H1 (cell line): ENCODE data around the gene TRAPPC13. TPM values are rescaled to one million over a fixed set of nuclear protein-coding genes. Genes with fewer than 3 reads are reported as not detected.

Experiments used
- CTCF ChIA-PET: fragments of 300-600 bp; sonication (Branson Sonifier 250); formaldehyde crosslinking; loops from one replicate; lab custom pipeline; 2021; ENCODE audit not compliant: partially characterized antibody; lab: Charles Lee
- POLR2A ChIA-PET: fragments of 300-600 bp; sonication (Branson Sonifier 250); formaldehyde crosslinking; loops from one replicate; lab custom pipeline; 2021; ENCODE audit warnings: inconsistent platforms; ENCODE audit not compliant: partially characterized antibody; lab: Charles Lee
- DNase-seq, 2 experiments: peaks; one replicate each; pipeline versions ENCODE4 v3.0.0 to v3.0.0-alpha.2; 2010 to 2022; ENCODE audit warnings: low spot score in 2 of 2, low read depth in 1 of 2, mixed read lengths in 1 of 2
- FAIRE-seq: peaks from 2 replicates; lab custom pipeline; 2011; peaks lifted over from hg19 to GRCh38; lab: Jason Lieb, UNC
- H2AFZ ChIP-seq: 2 replicates; pipeline ENCODE4 v1.8.1; 2012; ENCODE audit warnings: low read length, inconsistent platforms
- H2AK5ac ChIP-seq: 2 replicates; pipeline ENCODE4 v1.6.1; 2013; ENCODE audit warnings: low read depth, low read length
- H2BK120ac ChIP-seq: replicated peaks from 2 replicates; pipeline ENCODE3; 2013; ENCODE audit warnings: low read depth, low read length, inconsistent platforms
- H2BK12ac ChIP-seq: 2 replicates; pipeline ENCODE4 v1.6.1; 2013; ENCODE audit warnings: low read depth, low read length
- H2BK15ac ChIP-seq: 2 replicates; pipeline ENCODE4 v1.6.1; 2013; ENCODE audit warnings: low read length
- H2BK20ac ChIP-seq: 2 replicates; pipeline ENCODE4 v1.6.1; 2013; ENCODE audit warnings: low read length
- H2BK5ac ChIP-seq: 2 replicates; pipeline ENCODE4 v1.6.1; 2013; ENCODE audit warnings: low read depth, low read length
- H3K14ac ChIP-seq: 2 replicates; pipeline ENCODE4 v1.6.1; 2013; ENCODE audit warnings: inconsistent platforms; ENCODE audit not compliant: insufficient read length
- H3K18ac ChIP-seq: 2 replicates; pipeline ENCODE4 v1.6.1; 2013; ENCODE audit warnings: low read length; ENCODE audit errors: extremely low read depth
- H3K23ac ChIP-seq: 2 replicates; pipeline ENCODE4 v1.6.1; 2013; ENCODE audit warnings: inconsistent platforms; ENCODE audit not compliant: insufficient read length
- H3K23me2 ChIP-seq: 2 replicates; pipeline ENCODE4 v1.6.1; 2013; ENCODE audit warnings: low read depth, low read length
- H3K27ac ChIP-seq: 2 replicates; pipeline ENCODE4 v1.6.1; 2011; ENCODE audit warnings: low read depth, low read length, inconsistent platforms
- H3K27me3 ChIP-seq, 4 experiments: replicated peaks in 1 of 4; 1 replicate in 1 of 4; 2 replicates in 3 of 4; pipeline versions ENCODE4 v1.6.1 to v1.8.1; 2011 to 2013; ENCODE audit warnings: low read length in 3 of 4, mild to moderate bottlenecking in 3 of 4, inconsistent platforms in 2 of 4, mixed read lengths in 2 of 4, moderate library complexity in 1 of 4; ENCODE audit not compliant: control insufficient read depth in 3 of 4, insufficient read depth in 3 of 4; ENCODE audit errors: extremely low read depth in 1 of 4
- H3K36me3 ChIP-seq, 4 experiments: 2 replicates each; pipeline versions ENCODE4 v1.6.1 to v1.8.1; 2011 to 2013; ENCODE audit warnings: mild to moderate bottlenecking in 4 of 4, low read length in 3 of 4, moderate library complexity in 2 of 4, control low read depth in 1 of 4, inconsistent platforms in 1 of 4; ENCODE audit not compliant: insufficient read depth in 4 of 4, control insufficient read depth in 2 of 4
- H3K4ac ChIP-seq: replicated peaks from 2 replicates; pipeline ENCODE3; 2013; ENCODE audit warnings: low read length, low read depth, mixed read lengths, inconsistent platforms; ENCODE audit not compliant: insufficient read length
- H3K4me1 ChIP-seq, 4 experiments: replicated peaks in 1 of 4; 1 replicate in 1 of 4; 2 replicates in 3 of 4; pipeline versions ENCODE4 v1.6.1 to v1.8.1; 2011 to 2013; ENCODE audit warnings: low read length in 3 of 4, inconsistent platforms in 2 of 4, mixed read lengths in 1 of 4; ENCODE audit not compliant: insufficient read depth in 4 of 4, control insufficient read depth in 3 of 4
- H3K4me2 ChIP-seq, 2 experiments: 2 replicates each; pipeline versions ENCODE4 v1.6.1 to v1.8.1; 2011 to 2013; ENCODE audit warnings: low read depth in 2 of 2, low read length in 2 of 2, control low read depth in 1 of 2, inconsistent platforms in 1 of 2, mild to moderate bottlenecking in 1 of 2; ENCODE audit not compliant: insufficient read depth in 1 of 2
- H3K4me3 ChIP-seq, 4 experiments: fragments of 200-600, 300-600 bp in 1 of 4; sonication (generic), shearing (Covaris generic), sonication (Bioruptor Twin) in 1 of 4; 2 replicates each; pipeline versions ENCODE4 v1.5.1 to v1.8.1; 2011 to 2016; ENCODE audit warnings: low read length in 4 of 4, low read depth in 3 of 4, control low read depth in 2 of 4, inconsistent platforms in 2 of 4, mild to moderate bottlenecking in 2 of 4, mixed read lengths in 1 of 4, moderate library complexity in 1 of 4; ENCODE audit not compliant: insufficient read depth in 2 of 4; ENCODE audit errors: extremely low read depth in 1 of 4
- H3K56ac ChIP-seq: replicated peaks from 2 replicates; pipeline ENCODE3; 2013; ENCODE audit warnings: low read depth, mild to moderate bottlenecking, mixed read lengths, low read length, inconsistent platforms; ENCODE audit not compliant: insufficient read length
- H3K79me1 ChIP-seq: 2 replicates; pipeline ENCODE4 v1.6.1; 2013; ENCODE audit warnings: low read depth, low read length, control low read depth
- H3K79me2 ChIP-seq, 2 experiments: 2 replicates each; pipeline versions ENCODE4 v1.6.1 to v1.8.1; 2012 to 2013; ENCODE audit warnings: low read length in 2 of 2, mild to moderate bottlenecking in 2 of 2, inconsistent platforms in 1 of 2; ENCODE audit not compliant: insufficient read depth in 2 of 2, control insufficient read depth in 1 of 2
- H3K9ac ChIP-seq, 4 experiments: replicated peaks in 1 of 4; 1 replicate in 1 of 4; 2 replicates in 3 of 4; pipeline versions ENCODE4 v1.6.1 to v1.8.1; 2011 to 2013; ENCODE audit warnings: low read depth in 3 of 4, low read length in 3 of 4, control low read depth in 2 of 4, mild to moderate bottlenecking in 2 of 4, moderate library complexity in 2 of 4, inconsistent platforms in 1 of 4; ENCODE audit errors: extremely low read depth in 1 of 4
- H3K9me3 ChIP-seq, 2 experiments: 2 replicates each; pipeline versions ENCODE4 v1.6.1 to v1.8.1; 2012 to 2013; ENCODE audit warnings: mild to moderate bottlenecking in 2 of 2, moderate library complexity in 2 of 2, control low read depth in 1 of 2, inconsistent platforms in 1 of 2, low read depth in 1 of 2, low read length in 1 of 2, mixed read lengths in 1 of 2; ENCODE audit not compliant: insufficient read depth in 2 of 2
- H4K20me1 ChIP-seq, 2 experiments: replicated peaks in 1 of 2; 2 replicates each; pipeline versions ENCODE3 to v1.8.1; 2011 to 2013; ENCODE audit warnings: inconsistent platforms in 2 of 2, low read length in 2 of 2, mild to moderate bottlenecking in 1 of 2; ENCODE audit not compliant: insufficient read depth in 2 of 2, control insufficient read depth in 1 of 2
- H4K5ac ChIP-seq: 2 replicates; pipeline ENCODE4 v1.6.1; 2013; ENCODE audit warnings: low read length, low read depth, mixed read lengths, inconsistent platforms; ENCODE audit not compliant: insufficient read length
- H4K8ac ChIP-seq: 2 replicates; pipeline ENCODE4 v1.8.0; 2013; ENCODE audit warnings: mild to moderate bottlenecking, moderate library complexity, low read length, inconsistent platforms; ENCODE audit not compliant: insufficient read depth; ENCODE audit errors: extremely low read depth
- H4K91ac ChIP-seq: replicated peaks from 2 replicates; pipeline ENCODE3; 2013; ENCODE audit warnings: low read length, mixed read lengths, inconsistent platforms; ENCODE audit not compliant: insufficient read length
- RFX5 ChIP-seq: IDR thresholded peaks from 2 replicates; pipeline ENCODE4 v1.6.1; 2011; ENCODE audit warnings: low read depth, low read length, improper control_type of control experiment, borderline replicate concordance
- RXRA ChIP-seq: IDR thresholded peaks from 2 replicates; pipeline ENCODE4 v1.6.1; 2011; ENCODE audit warnings: low read depth, mild to moderate bottlenecking, low read length, moderate library complexity; ENCODE audit not compliant: insufficient read depth
- TEAD4 ChIP-seq: IDR thresholded peaks from 2 replicates; pipeline ENCODE4 v1.6.1; 2012; ENCODE audit warnings: low read depth, low read length, inconsistent platforms, mixed read lengths
- WGBS, 2 experiments: shearing (Covaris generic) in 1 of 2; methylation state at CpG; one replicate each; pipeline versions ENCODE4 v1.1.6 to v1.1.7; 2013 to 2015; ENCODE audit warnings: low lambda C conversion rate in 2 of 2, mixed read lengths in 2 of 2, inconsistent platforms in 1 of 2, low coverage in 1 of 2, missing lambda C conversion rate in 1 of 2; ENCODE audit not compliant: insufficient replicate concordance in 2 of 2, insufficient coverage in 1 of 2, insufficient read length in 1 of 2; ENCODE audit errors: extremely low coverage in 1 of 2, missing lambda C conversion rate in 1 of 2; 5-methylcytosine and 5-hydroxymethylcytosine counted together
- polyA plus RNA-seq, 7 experiments: library from polyadenylated mRNA; depleted of rRNA in 3 of 7; stranded (reverse) in 5 of 7; unstranded in 2 of 7; fragments of >200 nt in 5 of 7; fragments of 200-250 nt in 2 of 7; gene quantifications; 1 replicate in 5 of 7; 2 replicates in 1 of 7; 4 replicates in 1 of 7; pipeline versions ENCODE4 v1.2.1 to v1.2.3, GENCODE V29; 2011 to 2013; ENCODE audit warnings: missing spikeins in 2 of 7, mixed read lengths in 2 of 7
- total RNA-seq: library from RNA; stranded (reverse); fragmentation: NEBNext Ultra II Directional; extraction: Animal tissue kit (Norgen Biotek cat#: 25700); gene quantifications from 2 replicates; pipeline ENCODE4 v1.2.1, GENCODE V29; 2021
- TF ChIP-seq, protein P1 (sequence below), 3 experiments: IDR thresholded peaks; 1 replicate in 2 of 3; 2 replicates in 1 of 3; pipeline versions ENCODE4 v1.5.1 to v1.6.1; 2011; ENCODE audit warnings: low read length in 3 of 3, mild to moderate bottlenecking in 3 of 3, inconsistent platforms in 2 of 3, low read depth in 1 of 3, moderate library complexity in 1 of 3; ENCODE audit not compliant: insufficient read depth in 1 of 3; ENCODE audit errors: control extremely low read depth in 1 of 3

Gene TRAPPC13
- total and polyA plus RNA-seq, 2 of the 8 experiments (the other 6 are each of a cell fraction or from before 2014, with no cell fraction given) = 6.3 to 16.8 TPM

GRCh38 chr5:65707663-65708062, 82.8 kb downstream of the TRAPPC13 start:
- H4K20me1 ChIP-seq = no peaks in the 10 kb centered on the region
- no peak overlapping the region for H3K18ac ChIP-seq
- CTCF ChIA-PET = interaction anchor here (0.9 kb wide), 1 partner anchor 375 kb away, joined by 4 read pairs; no protein-coding TSS in a partner anchor

More at GRCh38 chr5:65707663-65708062, 82.8 kb downstream of the TRAPPC13 start:
- Histone ChIP-seq H3K27me3 (no peaks in the 10 kb centered on the region), H3K36me3 (peaks cover 0 to 28% (median 3%) of the 10 kb centered on the region in 4 experiments; a peak in 4 of 8 replicates), H2BK20ac (no peak overlapping the region), H3K56ac (no peak overlapping the region), H2BK120ac (no peak overlapping the region), H3K23ac (no peak overlapping the region), H3K4me1 (no peaks in the 10 kb centered on the region), H2BK5ac (no peak overlapping the region), H4K91ac (no peak overlapping the region), H3K9me3 (no peaks in the 10 kb centered on the region), H2BK12ac (no peak overlapping the region), H3K4me2 (no peak overlapping the region), H3K23me2 (no peaks in the 10 kb centered on the region), H4K5ac (no peak overlapping the region), H3K9ac (no peak overlapping the region), H3K4me3 (no peak overlapping the region), H2BK15ac (no peak overlapping the region), H3K79me2 (no peaks in the 10 kb centered on the region), H2AK5ac (no peak overlapping the region), H3K4ac (no peak overlapping the region), H3K14ac (no peak overlapping the region), H2AFZ (no peak overlapping the region), H4K8ac (no peak overlapping the region), H3K79me1 (no peaks in the 10 kb centered on the region), H3K27ac (no peak overlapping the region)
- POLR2A ChIA-PET = interaction anchor here (0.6 kb wide), 1 partner anchor 259 kb away, joined by 4 read pairs; no protein-coding TSS in a partner anchor
- TF ChIP-seq TEAD4 (no peak), RFX5 (no peak), RXRA (no peak)
- TF ChIP-seq, protein P1, sequence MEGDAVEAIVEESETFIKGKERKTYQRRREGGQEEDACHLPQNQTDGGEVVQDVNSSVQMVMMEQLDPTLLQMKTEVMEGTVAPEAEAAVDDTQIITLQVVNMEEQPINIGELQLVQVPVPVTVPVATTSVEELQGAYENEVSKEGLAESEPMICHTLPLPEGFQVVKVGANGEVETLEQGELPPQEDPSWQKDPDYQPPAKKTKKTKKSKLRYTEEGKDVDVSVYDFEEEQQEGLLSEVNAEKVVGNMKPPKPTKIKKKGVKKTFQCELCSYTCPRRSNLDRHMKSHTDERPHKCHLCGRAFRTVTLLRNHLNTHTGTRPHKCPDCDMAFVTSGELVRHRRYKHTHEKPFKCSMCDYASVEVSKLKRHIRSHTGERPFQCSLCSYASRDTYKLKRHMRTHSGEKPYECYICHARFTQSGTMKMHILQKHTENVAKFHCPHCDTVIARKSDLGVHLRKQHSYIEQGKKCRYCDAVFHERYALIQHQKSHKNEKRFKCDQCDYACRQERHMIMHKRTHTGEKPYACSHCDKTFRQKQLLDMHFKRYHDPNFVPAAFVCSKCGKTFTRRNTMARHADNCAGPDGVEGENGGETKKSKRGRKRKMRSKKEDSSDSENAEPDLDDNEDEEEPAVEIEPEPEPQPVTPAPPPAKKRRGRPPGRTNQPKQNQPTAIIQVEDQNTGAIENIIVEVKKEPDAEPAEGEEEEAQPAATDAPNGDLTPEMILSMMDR (IDR thresholded peaks at IDR 0.05; ENCODE audit: control extremely low read depth in 1 of 3, insufficient read depth in 1 of 3, low read depth in 1 of 3, low read length in 3 of 3) = no peak
- FAIRE-seq = no peak
- 95% methylated on average over 4 of the region's 4 CpGs; no CpG with 5 or more reads in 1 of the 2 experiments for WGBS, 2 experiments
- DNase-seq = no peak
